GM19023 (cell line): ENCODE data around the gene IKZF5.

Source experiments
- ATAC-seq: cut with Tn5 transposase; IDR thresholded peaks from one replicate; pipeline ENCODE4 v1.9.1; 2021; ENCODE audit warnings: mild to moderate bottlenecking, moderate library complexity; ENCODE audit not compliant: unreplicated experiment

Gene IKZF5

GRCh38 chr10:122981066-122981464 lies 27.5 kb downstream of the IKZF5 start:
- ATAC-seq, result no peak

DNA sequence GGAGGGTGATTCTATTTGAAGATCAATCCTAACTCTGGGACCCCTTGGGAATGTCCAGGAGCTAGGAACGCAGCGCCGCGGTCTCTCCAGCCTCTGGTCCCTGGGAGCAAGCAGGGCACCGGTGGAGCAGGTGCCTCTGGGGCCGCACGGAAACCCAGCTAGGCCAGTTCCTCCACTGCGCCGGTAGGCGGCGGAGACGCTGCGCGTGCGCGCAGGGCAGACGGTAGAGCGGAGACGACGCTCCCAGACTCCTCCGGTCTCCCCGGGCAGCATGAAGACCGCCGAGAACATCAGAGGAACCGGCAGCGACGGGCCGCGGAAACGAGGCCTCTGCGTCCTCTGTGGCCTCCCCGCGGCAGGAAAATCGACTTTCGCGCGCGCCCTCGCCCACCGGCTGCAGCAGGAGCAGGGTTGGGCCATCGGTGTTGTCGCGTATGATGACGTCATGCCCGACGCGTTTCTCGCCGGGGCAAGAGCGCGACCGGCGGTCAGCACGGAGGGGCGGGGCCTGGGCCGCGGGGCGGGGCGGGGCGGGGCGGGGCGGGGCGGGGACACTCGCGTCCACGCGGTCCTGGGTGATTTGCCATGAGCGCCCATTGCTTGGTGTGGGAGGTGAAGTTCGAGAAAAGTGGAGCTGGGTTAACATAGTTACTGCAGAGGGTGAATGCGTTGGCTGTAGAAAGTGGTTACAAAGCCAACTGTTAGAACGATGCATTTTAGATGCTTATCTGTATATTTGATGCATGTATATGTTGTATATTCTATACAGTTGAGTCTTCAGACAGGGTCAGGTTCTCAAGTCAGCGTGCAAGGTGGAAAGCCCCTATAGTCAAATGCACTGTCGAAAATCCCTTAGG lies 28.2 kb downstream of the IKZF5 start, which contains the start of gene PSTK:
PSTK (plus strand) TSS at position 193 of the 857 bp plus-strand sequence; CDS start at position 272, 79 bp downstream.
- peak; percentile 96 for ATAC-seq

DNA sequence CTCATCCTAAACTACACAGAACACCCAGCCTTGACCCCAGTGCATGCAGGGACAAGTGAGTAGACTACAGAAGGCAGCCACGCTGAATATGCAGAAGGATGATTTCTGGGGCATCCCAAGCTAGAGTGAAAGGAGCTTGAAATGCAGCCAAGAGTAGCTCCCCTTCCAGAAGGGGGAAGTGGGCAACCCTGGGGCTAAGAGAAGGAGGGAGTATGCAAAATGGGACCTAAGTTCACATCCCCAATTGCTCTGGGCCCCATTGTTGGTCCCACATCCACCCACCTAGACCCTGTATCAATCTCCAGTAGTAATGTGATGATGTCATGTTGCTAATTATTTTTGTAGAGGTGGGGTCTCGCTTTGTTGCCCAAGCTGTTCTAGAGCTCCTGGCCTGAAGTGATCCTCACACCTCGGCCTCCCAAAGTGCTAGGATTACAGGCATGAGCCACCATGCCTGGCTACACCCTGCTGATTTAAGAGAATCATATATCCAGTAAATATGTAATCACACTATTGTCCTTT lies 34.0 kb downstream of the IKZF5 start:
- no peak for ATAC-seq

DNA sequence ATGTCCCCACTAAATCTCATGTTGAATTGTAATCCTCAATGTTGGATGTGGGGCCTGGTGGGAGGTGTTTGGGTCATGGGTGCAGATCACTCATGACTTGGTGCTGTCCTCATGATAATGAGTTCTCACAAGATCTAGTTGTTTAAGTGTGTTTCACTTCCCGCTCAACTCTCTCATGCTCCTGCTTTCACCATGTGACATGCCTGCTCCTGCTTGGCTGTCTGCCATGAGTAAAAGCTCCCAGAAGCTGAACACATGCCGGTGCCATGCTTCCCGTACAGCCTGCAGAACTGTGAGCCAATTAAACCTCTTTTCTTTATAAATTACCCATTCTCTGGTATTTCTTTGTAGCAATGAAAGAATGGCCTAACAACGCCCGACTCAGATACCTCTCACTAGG lies 34.6 kb downstream of the IKZF5 start:
- ATAC-seq, result no peak

- no peak for ATAC-seq
Measured at GRCh38 chr10:122968698-122969097, 39.9 kb downstream of the IKZF5 start.

DNA sequence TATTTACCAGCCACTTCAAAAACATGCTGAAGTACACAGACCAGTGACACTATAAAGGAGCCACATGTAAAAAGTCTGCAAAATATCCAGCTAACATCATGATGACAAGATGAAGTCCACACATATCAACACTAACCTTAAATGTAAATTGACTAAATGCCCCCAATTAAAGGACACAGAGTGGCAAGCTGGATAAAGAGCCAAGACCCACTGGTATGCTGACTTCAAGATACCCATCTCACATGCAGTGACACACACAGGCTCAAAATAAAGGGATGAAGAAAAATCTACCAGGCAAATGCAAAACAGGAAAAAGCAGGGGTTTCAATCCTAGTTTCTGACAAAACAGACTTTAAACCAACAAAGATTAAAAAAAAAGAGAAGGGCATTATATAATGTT lies 41.7 kb downstream of the IKZF5 start:
- no peak for ATAC-seq

GRCh38 chr10:122962405-122962804 lies 46.2 kb downstream of the IKZF5 start:
- no peak for ATAC-seq

GRCh38 chr10:122957474-122957873 lies 51.1 kb downstream of the IKZF5 start:
- ATAC-seq, result no peak

- ATAC-seq, result no peak
Measured at GRCh38 chr10:122955892-122956291, 52.7 kb downstream of the IKZF5 start.

- no peak for ATAC-seq
Measured at GRCh38 chr10:122954731-122955050, 53.9 kb downstream of the IKZF5 start.

DNA sequence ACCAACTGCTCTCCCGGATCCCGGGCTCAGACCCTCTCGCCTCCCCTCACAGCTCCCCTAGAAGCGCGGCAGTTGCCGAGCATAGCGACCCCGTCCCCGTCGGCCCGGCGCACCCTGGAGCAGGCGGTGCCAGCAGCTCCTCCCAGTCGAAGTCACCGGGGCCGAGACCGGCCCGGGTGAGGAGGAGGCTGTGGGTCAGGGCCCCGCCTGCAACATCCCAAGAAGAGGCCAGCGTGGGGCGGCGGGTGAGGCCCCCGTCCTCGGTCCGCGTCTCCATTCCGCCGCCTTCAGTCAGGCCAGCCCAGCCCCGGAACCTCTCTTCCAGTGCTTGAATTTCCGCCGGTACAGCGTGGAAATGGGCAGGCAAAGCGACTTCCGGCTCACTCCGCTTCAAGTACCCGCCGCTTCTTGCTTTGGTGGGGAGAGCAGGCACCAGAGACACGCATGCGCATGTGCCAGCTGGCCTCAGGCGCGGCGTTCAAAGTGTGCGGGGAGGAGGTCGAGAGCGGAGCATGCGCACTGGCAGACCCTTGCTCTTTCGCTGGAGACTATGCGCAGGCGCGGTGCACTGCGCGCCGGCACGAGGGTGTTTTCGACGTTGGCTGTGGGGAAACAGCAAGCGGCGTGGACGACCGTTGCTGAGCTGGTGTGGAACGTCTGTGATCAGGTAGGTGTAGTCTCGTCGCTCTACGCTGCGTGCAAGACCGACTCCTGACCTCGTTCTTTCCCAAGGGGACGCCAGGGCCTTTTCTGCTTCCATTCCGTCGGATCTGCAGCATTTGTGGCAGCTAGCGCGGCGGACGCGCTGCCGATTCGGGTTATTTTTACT lies 54.5 kb downstream of the IKZF5 start, which contains the start of gene C10orf88:
C10orf88 (minus strand) TSS at position 326 of the 829 bp plus-strand sequence; CDS start at position 277, 49 bp downstream.
- peak; percentile 97 for ATAC-seq

DNA sequence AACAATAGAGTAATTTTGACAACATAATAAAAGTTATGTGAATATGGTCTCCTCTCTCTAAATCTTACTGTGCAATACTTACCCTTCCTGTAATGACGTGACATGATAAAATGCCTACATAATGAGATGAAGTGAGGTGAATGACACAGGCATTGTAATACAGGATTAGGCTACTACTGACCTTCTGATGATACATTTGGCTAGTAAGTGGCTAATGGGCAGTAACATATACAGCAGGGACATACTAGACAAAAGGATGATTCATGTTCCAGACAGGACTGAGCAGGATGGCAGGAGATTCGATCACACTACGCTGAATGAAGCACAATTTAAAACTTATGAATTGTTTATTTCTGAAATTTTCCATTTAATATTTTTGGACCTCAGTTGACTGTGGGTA lies 59.3 kb downstream of the IKZF5 start:
- ATAC-seq, result no peak
